ENCODE data around the gene SNX20. TPM values are rescaled to one million over a fixed set of nuclear protein-coding genes. Genes with fewer than 3 reads are reported as not detected.

SNX20 gene
- total RNA-seq, 1 experiment from 2014 or later: not detected

- H4K5ac ChIP-seq (ENCODE audit: insufficient read length, low read depth, low read length): no peak overlapping the region
- H3K27ac ChIP-seq (ENCODE audit: insufficient read length, low read depth, low read length): no peak overlapping the region
Measured at GRCh38 chr16:50702725-50703124, 21.6 kb upstream of the SNX20 start.

More at GRCh38 chr16:50702725-50703124, 21.6 kb upstream of the SNX20 start:
- Mint-ChIP-seq H3K4me3 (no peak overlapping the region), H3K4me1 (peaks cover 0 to 4% of the 10 kb centered on the region in 2 experiments; a peak in 1 of 4 replicates), H3K27ac (no peak overlapping the region), H3K36me3 (ENCODE audit: insufficient read depth in 1 of 3, low read depth in 3 of 3) (peaks cover 6 to 14% (median 13%) of the 10 kb centered on the region in 3 experiments), H3K9me3 (peaks cover 18 to 19% of the 10 kb centered on the region in 2 experiments), H3K27me3 (ENCODE audit: low read depth) (peaks cover 8% of the 10 kb centered on the region)
- Histone ChIP-seq H2BK120ac (ENCODE audit: low read depth, low read length, poor library complexity, severe bottlenecking) (no peak overlapping the region), H4K8ac (replicated peaks; ENCODE audit: insufficient read length, low read depth, low read length) (no peak overlapping the region), H2BK5ac (ENCODE audit: insufficient read length, low read length) (no peak overlapping the region), H3K56ac (ENCODE audit: insufficient read length, low read depth, low read length) (no peak overlapping the region), H3K9ac (ENCODE audit: extremely low read depth, insufficient read length, low read length) (no peak overlapping the region), H2AK5ac (ENCODE audit: insufficient read length, low read length) (no peak overlapping the region), H4K91ac (ENCODE audit: insufficient read length, low read depth, low read length) (no peak overlapping the region), H3K18ac (ENCODE audit: insufficient read length, low read depth, low read length) (no peak overlapping the region), H3K79me2 (ENCODE audit: insufficient read depth, low read length) (no peaks in the 10 kb centered on the region), H2AFZ (ENCODE audit: low read length) (no peak overlapping the region), H3K9me3 (ENCODE audit: control insufficient read depth, low read depth, low read length) (peaks cover 5% of the 10 kb centered on the region), H3K4ac (ENCODE audit: low read depth, low read length) (no peak overlapping the region), H2BK15ac (ENCODE audit: low read depth, low read length) (no peak overlapping the region), H2BK12ac (ENCODE audit: insufficient read length, low read depth, low read length) (no peak overlapping the region), H3K4me2 (ENCODE audit: insufficient read depth, insufficient read length, low read length) (no peak overlapping the region), H4K20me1 (ENCODE audit: control insufficient read depth, insufficient read depth, insufficient read length) (no peaks in the 10 kb centered on the region), H3K27me3 (ENCODE audit: insufficient read depth, low read length) (no peaks in the 10 kb centered on the region), H3K23ac (ENCODE audit: insufficient read length, low read depth, low read length) (no peak overlapping the region), H3T11ph (ENCODE audit: low read length) (no peak overlapping the region), H3K4me1 (ENCODE audit: insufficient read depth, low read length) (no peaks in the 10 kb centered on the region), H2BK20ac (ENCODE audit: low read depth, low read length, poor library complexity, severe bottlenecking) (no peak overlapping the region), H3K79me1 (ENCODE audit: insufficient read depth, low read depth, low read length, poor library complexity, severe bottlenecking) (no peaks in the 10 kb centered on the region), H3K23me2 (ENCODE audit: insufficient read length, low read depth, low read length, poor library complexity, severe bottlenecking) (no peaks in the 10 kb centered on the region), H3K14ac (ENCODE audit: insufficient read depth, low read length) (no peak overlapping the region)
- WGBS (ENCODE audit: extremely low coverage, insufficient read length, low lambda C conversion rate): no CpG with 5 or more reads among the region's 3 CpGs
- TF ChIP-seq CTCF (conservative IDR thresholded peaks at IDR 0.05): no peak
- DNase-seq: no peak

All from H9 (cell line).